K562 (cell line): Measurements from ENCODE around the gene SMG7. TPM values are rescaled to one million over a fixed set of nuclear protein-coding genes. Genes with fewer than 3 reads are reported as not detected.

Experiments used
- ATF7 ChIP-seq: fragments of 450-650 bp; IDR thresholded peaks from 2 replicates; pipeline ENCODE4 v1.7.1; 2014; ENCODE audit warnings: mild to moderate bottlenecking, moderate library complexity
- BDP1 ChIP-seq: IDR thresholded peaks from 3 replicates; pipeline ENCODE4 v1.6.1; 2011; ENCODE audit not compliant: insufficient read length, insufficient read depth
- CEBPG ChIP-seq, 3 experiments: fragments of 200-800 bp in 1 of 3; sonication (Bioruptor generic) in 1 of 3; sonication (generic) in 1 of 3; formaldehyde crosslinking in 1 of 3; IDR thresholded peaks in 2 of 3; conservative IDR thresholded peaks in 1 of 3; 2 replicates each; pipeline versions ENCODE4 v1.6.1 to v1.8.0; 2016 to 2022; ENCODE audit warnings: missing compliant biosample characterization in 2 of 3, missing genetic modification characterization in 2 of 3, mild to moderate bottlenecking in 1 of 3, missing genetic modification reagents in 1 of 3
- CREB3L1 ChIP-seq: fragments of 450-650 bp; IDR thresholded peaks from 2 replicates; pipeline ENCODE4 v1.6.1; 2014; ENCODE audit warnings: low read depth, mild to moderate bottlenecking, moderate library complexity, borderline replicate concordance
- ETS1 ChIP-seq: conservative IDR thresholded peaks from 2 replicates; pipeline ENCODE4 v1.6.1; 2011; ENCODE audit warnings: low read depth, mild to moderate bottlenecking, low read length; ENCODE audit not compliant: control insufficient read depth
- JUND ChIP-seq, 2 experiments: IDR thresholded peaks; 2 replicates in 1 of 2; 3 replicates in 1 of 2; pipeline ENCODE4 v1.6.1; 2011; ENCODE audit warnings: borderline replicate concordance in 2 of 2, low read depth in 2 of 2, low read length in 2 of 2, improper control_type of control experiment in 1 of 2, missing biosample characterization in 1 of 2, missing genetic modification characterization in 1 of 2, missing genetic modification reagents in 1 of 2
- KLF13 ChIP-seq: fragments of 450-650 bp; IDR thresholded peaks from 2 replicates; pipeline ENCODE4 v1.6.1; 2016; ENCODE audit warnings: missing genetic modification characterization, low read depth, mild to moderate bottlenecking, missing compliant biosample characterization, moderate library complexity, borderline replicate concordance
- MECOM ChIP-seq: fragments of 250-450 bp; sonication (Bioruptor Pico); IDR thresholded peaks from 2 replicates; pipeline ENCODE4 v1.8.0; 2022; ENCODE audit warnings: inconsistent platforms
- PCBP1 ChIP-seq: fragments of 200-400 bp; formaldehyde crosslinking; IDR thresholded peaks from 2 replicates; pipeline ENCODE4 v1.6.1; 2018; ENCODE audit warnings: mild to moderate bottlenecking, low read depth, low read length; ENCODE audit not compliant: poor library complexity, severe bottlenecking
- RFX5 ChIP-seq: IDR thresholded peaks from 2 replicates; pipeline ENCODE4 v1.6.1; 2011; ENCODE audit warnings: low read depth, mild to moderate bottlenecking, improper control_type of control experiment, low read length
- SMAD1 ChIP-seq: fragments of 150-350 bp; IDR thresholded peaks from 2 replicates; pipeline ENCODE4 v1.6.1; 2014; ENCODE audit warnings: low read length, low read depth; ENCODE audit not compliant: partially characterized antibody
- TEAD2 ChIP-seq: fragments of 450-650 bp; IDR thresholded peaks from 2 replicates; pipeline ENCODE4 v1.6.1; 2016; ENCODE audit warnings: missing genetic modification characterization, control low read depth, missing compliant biosample characterization
- TEAD4 ChIP-seq, 2 experiments: sonication (generic) in 1 of 2; formaldehyde crosslinking in 1 of 2; IDR thresholded peaks; 2 replicates each; pipeline versions ENCODE4 v1.6.1 to v1.8.0; 2012 to 2022; ENCODE audit warnings: borderline replicate concordance in 1 of 2, inconsistent platforms in 1 of 2, low read length in 1 of 2, mild to moderate bottlenecking in 1 of 2, missing genetic modification reagents in 1 of 2
- ZNF143 ChIP-seq: sonication (generic); formaldehyde crosslinking; IDR thresholded peaks from 2 replicates; pipeline ENCODE4 v1.9.0; 2022; ENCODE audit warnings: mild to moderate bottlenecking, missing genetic modification reagents
- ZNF644 ChIP-seq: fragments of 200-800 bp; sonication (Bioruptor generic); IDR thresholded peaks from 2 replicates; pipeline ENCODE4 v1.6.1; 2016; ENCODE audit warnings: low read depth, missing genetic modification characterization, missing compliant biosample characterization
- ZNF655 ChIP-seq: fragments of 250-450 bp; sonication (Bioruptor Pico); IDR thresholded peaks from 2 replicates; pipeline ENCODE4 v1.5.0; 2021
- polyA plus RNA-seq, 8 experiments: library from polyadenylated mRNA; depleted of rRNA in 4 of 8; stranded (reverse) in 5 of 8; unstranded in 3 of 8; fragments of >200 nt; fragmentation: Nextera tagmentation in 2 of 8; fragmentation: Illumina TruSeq in 1 of 8; extraction: Ambion mirVana in 2 of 8; extraction: Trizol in 1 of 8; gene quantifications; 2 replicates each; pipeline versions ENCODE4 v1.2.1 to v1.2.3, GENCODE V29; 2011 to 2014; ENCODE audit warnings: inconsistent platforms in 1 of 8, missing spikeins in 1 of 8
- total RNA-seq, 7 experiments: library from RNA; depleted of rRNA in 6 of 7; stranded (reverse); fragments of >200 nt in 6 of 7; fragmentation: Illumina TruSeq in 2 of 7; extraction: Trizol in 2 of 7; gene quantifications; 2 replicates each; pipeline versions ENCODE4 v1.2.1 to v1.2.3, GENCODE V29; 2011 to 2021; ENCODE audit warnings: low replicate concordance in 1 of 7
- TF ChIP-seq, protein P1 (sequence below): fragments of 250-450 bp; sonication (Bioruptor Pico); IDR thresholded peaks from 2 replicates; pipeline ENCODE4 v1.8.0; 2022; ENCODE audit warnings: moderate library complexity, mild to moderate bottlenecking, inconsistent platforms
- TF ChIP-seq, protein P2 (sequence below): fragments of 200-800 bp; sonication (Bioruptor generic); IDR thresholded peaks from 2 replicates; pipeline ENCODE4 v1.6.1; 2017; ENCODE audit warnings: missing genetic modification characterization, missing compliant biosample characterization

SMG7 gene
- total and polyA plus RNA-seq, 9 of the 15 experiments (the other 6 are each of a cell fraction or from before 2014, with no cell fraction given) = 12.4 to 74.6 (median 29.0) TPM

DNA sequence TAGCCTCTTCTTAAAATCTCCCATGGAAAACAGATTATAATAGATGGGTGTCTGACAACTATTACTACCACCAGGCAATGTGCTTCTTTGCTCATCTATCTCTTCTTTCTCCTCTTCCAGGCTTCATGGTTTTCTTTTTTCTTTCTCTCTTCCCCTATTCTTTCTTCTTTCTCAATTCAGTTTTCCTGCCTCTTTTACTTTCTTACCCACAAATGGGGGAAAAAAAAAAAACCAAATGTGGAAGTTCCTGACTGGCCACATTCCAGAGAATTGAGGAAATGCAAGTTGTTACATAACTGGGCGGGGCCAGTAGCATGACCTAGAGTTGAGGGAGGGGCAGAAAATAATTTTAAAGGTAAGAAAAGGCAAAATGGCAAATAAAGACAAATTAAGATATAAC is 10.9 kb upstream of the SMG7 start (continued):
- no peak for TF ChIP-seq PCBP1
- no peak for TF ChIP-seq KLF13 (tag)
- TF ChIP-seq, protein P1, sequence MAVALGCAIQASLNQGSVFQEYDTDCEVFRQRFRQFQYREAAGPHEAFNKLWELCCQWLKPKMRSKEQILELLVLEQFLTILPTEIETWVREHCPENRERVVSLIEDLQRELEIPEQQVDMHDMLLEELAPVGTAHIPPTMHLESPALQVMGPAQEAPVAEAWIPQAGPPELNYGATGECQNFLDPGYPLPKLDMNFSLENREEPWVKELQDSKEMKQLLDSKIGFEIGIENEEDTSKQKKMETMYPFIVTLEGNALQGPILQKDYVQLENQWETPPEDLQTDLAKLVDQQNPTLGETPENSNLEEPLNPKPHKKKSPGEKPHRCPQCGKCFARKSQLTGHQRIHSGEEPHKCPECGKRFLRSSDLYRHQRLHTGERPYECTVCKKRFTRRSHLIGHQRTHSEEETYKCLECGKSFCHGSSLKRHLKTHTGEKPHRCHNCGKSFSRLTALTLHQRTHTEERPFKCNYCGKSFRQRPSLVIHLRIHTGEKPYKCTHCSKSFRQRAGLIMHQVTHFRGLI = no peak
- no peak for TF ChIP-seq BDP1
- TF ChIP-seq CREB3L1 = no peak
- no peak for TF ChIP-seq ZNF655 (CRISPR knock-in tag)
- TF ChIP-seq SMAD1 = peak; percentile 46
- TF ChIP-seq, protein P2, sequence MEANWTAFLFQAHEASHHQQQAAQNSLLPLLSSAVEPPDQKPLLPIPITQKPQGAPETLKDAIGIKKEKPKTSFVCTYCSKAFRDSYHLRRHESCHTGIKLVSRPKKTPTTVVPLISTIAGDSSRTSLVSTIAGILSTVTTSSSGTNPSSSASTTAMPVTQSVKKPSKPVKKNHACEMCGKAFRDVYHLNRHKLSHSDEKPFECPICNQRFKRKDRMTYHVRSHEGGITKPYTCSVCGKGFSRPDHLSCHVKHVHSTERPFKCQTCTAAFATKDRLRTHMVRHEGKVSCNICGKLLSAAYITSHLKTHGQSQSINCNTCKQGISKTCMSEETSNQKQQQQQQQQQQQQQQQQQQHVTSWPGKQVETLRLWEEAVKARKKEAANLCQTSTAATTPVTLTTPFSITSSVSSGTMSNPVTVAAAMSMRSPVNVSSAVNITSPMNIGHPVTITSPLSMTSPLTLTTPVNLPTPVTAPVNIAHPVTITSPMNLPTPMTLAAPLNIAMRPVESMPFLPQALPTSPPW = peak; percentile 50; the same call in 1 of the 2 replicates
- 0 out of 2 replicates have a peak, but pooled peaks have one; percentile 20 for TF ChIP-seq ATF7
- TF ChIP-seq ZNF143 (CRISPR knock-in tag) = no peak
- 0 out of 2 replicates have a peak, but pooled peaks have one; percentile 13 for TF ChIP-seq JUND (IDR thresholded peaks at IDR 0.05; ENCODE audit: borderline replicate concordance, low read depth, low read length)
- no peak; the same call in 2 of the 3 replicates for TF ChIP-seq JUND (tag; IDR thresholded peaks at IDR 0.05; ENCODE audit: borderline replicate concordance, low read depth, low read length)
- TF ChIP-seq CEBPG (CRISPR knock-in tag; IDR thresholded peaks at IDR 0.05) = no peak
- 0 out of 4 replicates have a peak, but pooled peaks of 1 of the 2 experiments have one; percentile 21 for TF ChIP-seq CEBPG (tag; conservative IDR thresholded peaks at IDR 0.05 in 1 of 2, IDR thresholded peaks at IDR 0.05 in 1 of 2)
- TF ChIP-seq ZNF644 (tag) = no peak
- peak; percentile 68; the same call in 1 of the 2 replicates for TF ChIP-seq TEAD4 (IDR thresholded peaks at IDR 0.05; ENCODE audit: low read length)
- TF ChIP-seq TEAD4 (CRISPR knock-in tag; IDR thresholded peaks at IDR 0.05; ENCODE audit: borderline replicate concordance) = no peak
- no peak for TF ChIP-seq ETS1
- peak; percentile 52; the same call in 1 of the 2 replicates for TF ChIP-seq TEAD2 (tag)
- TF ChIP-seq MECOM = no peak
- TF ChIP-seq RFX5 = 0 out of 2 replicates have a peak, but pooled peaks have one; percentile 23
